HG03460 (cell line): ENCODE measurements around the gene YY1.
"Not testable (repeated sequence)": the region's sequence is repeated elsewhere in the genome, so short reads cannot be mapped to it uniquely, and the experiment has no call there.

Experiments used
- ATAC-seq: cut with Tn5 transposase; IDR thresholded peaks from one replicate; pipeline ENCODE4 v1.9.1; 2021; ENCODE audit not compliant: unreplicated experiment

Gene YY1

DNA sequence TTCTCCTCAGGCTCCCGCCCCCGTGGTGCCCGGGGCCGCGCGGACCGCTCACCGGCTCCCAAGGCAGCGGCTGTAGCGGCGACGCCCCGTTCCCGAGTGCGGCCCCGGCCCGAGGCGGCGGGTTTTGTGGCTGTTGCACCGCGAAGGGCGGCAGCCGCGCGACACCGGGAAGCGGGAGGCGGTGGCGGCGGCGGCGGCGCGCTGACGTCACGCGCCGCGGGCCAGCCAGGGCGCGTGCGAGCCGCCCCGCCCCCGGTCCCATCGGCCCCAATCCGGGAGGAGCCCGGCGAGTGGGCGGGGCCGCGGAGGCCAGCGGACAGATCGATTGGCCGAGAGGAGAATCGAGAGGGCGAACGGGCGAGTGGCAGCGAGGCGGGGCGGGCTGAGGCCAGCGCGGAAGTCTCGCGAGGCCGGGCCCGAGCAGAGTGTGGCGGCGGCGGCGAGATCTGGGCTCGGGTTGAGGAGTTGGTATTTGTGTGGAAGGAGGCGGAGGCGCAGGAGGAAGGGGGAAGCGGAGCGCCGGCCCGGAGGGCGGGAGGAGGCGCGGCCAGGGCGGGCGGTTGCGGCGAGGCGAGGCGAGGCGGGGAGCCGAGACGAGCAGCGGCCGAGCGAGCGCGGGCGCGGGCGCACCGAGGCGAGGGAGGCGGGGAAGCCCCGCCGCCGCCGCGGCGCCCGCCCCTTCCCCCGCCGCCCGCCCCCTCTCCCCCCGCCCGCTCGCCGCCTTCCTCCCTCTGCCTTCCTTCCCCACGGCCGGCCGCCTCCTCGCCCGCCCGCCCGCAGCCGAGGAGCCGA is at the start of gene YY1:
Gene YY1, plus strand, starts transcription at position 726 of the 792 bp plus-strand sequence. CDS start 101 bp downstream, outside the sequence.
- ATAC-seq, result peak; percentile 81

GRCh38 chr14:100190126-100190525 is 48.8 kb upstream of the YY1 start:
- no peak for ATAC-seq

DNA sequence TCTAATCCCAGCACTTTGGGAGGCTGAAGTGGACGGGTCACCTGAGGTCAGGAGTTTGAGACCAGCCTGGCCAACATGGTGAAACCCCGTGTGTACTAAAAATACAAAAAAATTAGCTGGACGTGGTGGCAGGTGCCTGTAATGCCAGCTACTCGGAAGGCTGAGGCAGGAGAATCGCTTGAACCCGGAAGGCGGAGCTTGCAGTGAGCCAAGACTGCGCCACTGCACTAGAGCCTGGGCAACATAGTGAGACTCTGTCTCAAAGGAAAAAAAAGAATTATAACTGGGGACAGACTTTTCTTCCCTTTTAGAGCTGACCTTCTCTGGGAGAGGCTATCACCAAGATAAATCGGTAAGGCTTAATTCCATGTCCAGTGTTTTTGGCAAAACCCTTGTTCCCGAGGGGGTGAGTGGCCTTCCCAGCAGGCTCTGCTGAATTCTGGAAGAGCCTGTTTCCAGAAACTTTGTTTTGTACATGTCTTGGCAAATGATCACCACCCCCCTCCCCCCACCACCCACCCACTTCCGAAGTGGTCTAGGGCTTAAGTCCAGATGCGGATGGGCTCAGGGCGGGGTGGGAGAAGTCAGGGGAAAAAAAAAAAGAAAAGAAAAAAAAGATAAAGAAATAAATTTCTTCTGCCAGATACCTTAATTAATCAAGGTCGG is 47.2 kb upstream of the YY1 start:
- ATAC-seq, result no peak

GRCh38 chr14:100192250-100192671 is 46.7 kb upstream of the YY1 start:
- ATAC-seq, result peak; percentile 1

DNA sequence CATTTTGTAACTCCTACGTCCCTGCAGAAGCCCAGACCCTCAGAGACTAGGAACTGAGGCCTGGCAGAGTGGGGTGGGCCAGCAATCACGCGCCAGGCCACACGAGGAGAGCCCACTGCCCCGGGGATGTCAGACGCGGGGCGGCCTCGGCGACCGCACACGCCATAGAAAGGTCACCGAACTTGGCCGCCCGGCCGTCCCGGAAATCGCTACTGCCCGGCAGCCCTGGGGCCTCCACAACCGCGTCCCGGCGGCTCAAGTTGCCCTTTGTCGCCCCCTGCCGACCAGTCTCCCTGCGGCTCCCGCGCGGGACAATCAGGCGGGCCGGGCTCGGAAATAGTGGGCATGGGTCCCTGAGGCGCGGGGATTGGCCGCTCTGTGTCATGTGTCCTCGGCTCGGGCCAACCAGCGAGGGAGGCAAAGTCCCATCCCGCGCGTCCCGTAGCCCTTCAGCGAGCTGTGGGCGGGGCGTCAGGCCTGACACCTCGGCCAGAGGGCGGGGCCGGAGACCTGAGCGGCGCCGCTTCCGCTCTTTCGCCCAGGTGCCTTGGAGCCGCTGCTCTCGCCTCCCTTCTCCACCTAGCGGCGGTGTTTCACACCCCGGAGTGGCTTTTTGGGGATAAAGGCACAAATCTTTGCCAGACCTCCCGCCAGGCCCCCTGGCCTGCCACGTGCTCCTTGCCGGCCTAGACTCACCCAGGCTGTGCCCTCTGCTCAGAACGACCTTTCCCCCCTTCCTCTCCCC is 46.1 kb upstream of the YY1 start:
- peak; percentile 99 for ATAC-seq

- no peak for ATAC-seq
These were observed 45.3 kb upstream of the YY1 start for GRCh38 chr14:100193417-100194357.

GRCh38 chr14:100199240-100199860 is 39.6 kb upstream of the YY1 start:
- no peak for ATAC-seq

DNA sequence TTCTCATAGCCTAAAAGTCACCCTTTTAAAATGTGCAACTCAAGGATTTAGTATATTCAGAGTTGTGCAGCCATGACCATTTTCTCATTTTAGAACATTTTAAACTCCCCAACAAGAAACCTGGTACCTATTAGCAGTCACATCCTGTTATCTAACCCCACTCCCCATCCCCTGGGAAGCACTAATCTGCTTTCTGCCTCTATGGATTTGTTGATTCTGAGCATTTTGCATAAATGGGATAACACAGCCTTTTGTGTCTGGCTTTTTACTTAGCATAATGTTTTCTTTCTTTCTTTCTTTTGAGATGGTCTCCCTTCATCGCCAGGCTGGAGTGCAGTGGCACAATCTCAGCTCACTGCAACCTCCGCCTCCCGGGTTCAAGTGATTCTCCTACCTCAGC is 38.6 kb upstream of the YY1 start:
- ATAC-seq, result no peak

- ATAC-seq, result no peak
These were observed 37.2 kb upstream of the YY1 start for GRCh38 chr14:100201701-100202100.

DNA sequence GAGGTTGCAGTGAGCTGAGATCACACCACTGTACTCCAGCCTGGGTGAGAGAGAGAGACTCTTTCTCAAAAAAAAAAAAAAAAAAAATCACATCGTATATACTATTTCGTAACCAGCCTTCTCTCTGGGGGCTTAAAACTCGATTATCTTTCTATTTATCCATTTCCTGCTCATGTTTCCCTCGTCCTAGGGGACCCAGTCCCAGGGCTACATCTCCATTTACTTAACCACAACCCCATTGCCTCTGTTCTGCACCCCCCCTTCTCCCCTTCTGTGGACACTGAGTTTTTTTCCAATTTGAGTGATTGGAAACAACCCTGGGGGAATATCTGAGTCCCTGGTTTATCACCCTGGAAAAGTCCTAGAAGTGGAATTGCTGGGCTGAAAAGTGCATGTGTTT is 36.2 kb upstream of the YY1 start:
- no peak for ATAC-seq

DNA sequence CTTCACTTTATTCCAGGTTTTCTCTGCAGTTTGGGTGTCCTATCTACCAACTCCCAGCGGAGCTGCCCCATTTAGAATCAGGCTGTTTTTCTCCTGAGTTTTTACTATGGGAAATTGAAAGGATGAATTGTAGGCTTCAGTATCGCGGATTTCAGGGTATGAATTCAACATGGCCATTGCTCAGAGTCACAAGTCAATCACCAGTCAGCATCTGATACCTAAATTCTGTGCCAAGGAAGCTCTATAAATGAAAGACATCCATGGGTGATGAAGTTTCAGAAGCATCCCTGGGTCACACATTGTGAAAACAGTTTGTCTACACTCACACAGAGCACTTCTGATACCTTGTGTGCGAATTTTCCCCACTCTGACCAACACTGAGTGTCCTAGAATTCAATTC is 35.8 kb upstream of the YY1 start:
- no peak for ATAC-seq

DNA sequence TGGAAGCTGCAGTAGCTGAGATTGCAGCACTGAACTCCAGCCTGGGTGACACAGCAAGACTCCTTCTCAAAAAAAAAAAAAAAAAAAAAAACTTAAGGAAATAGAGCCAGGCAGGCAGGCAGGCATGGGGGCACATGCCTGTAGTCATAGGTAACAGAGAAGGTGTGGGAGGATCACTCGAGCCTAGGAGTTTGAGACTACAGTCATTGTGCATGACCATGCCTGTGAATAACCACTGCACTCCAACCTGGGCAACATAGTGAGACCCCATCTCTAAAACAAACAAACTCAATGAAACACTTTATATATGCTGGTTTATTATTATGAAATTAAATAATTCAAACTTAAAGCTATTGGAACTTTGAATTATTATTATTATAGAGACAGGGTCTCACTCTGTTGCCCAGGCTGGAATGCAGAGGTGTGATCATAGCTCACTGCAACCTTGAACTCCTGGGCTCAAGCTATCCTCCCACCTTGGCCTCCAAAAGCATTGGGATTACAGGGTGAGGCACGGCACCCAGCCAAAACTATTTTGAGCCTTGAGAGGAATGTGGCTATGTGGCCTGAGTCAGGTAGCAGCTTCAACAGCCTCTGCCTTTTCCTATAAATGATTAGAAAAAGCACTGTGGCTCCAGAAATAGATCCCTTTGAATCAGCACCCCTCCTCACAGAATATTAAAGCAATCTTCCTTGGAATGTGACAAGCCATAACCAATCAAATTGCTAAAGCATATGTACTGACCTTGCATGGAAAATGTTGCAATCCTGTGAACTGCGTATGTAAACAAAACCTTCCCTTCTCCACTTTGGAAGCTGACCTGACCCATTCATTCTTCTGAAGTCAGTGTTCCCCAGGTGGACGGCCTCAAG is 34.7 kb upstream of the YY1 start:
- no peak for ATAC-seq

- ATAC-seq, result not testable (repeated sequence)
These were observed 34.1 kb upstream of the YY1 start for GRCh38 chr14:100204835-100205167.

- ATAC-seq, result not testable (repeated sequence)
These were observed 31.4 kb upstream of the YY1 start for GRCh38 chr14:100207588-100207987.

DNA sequence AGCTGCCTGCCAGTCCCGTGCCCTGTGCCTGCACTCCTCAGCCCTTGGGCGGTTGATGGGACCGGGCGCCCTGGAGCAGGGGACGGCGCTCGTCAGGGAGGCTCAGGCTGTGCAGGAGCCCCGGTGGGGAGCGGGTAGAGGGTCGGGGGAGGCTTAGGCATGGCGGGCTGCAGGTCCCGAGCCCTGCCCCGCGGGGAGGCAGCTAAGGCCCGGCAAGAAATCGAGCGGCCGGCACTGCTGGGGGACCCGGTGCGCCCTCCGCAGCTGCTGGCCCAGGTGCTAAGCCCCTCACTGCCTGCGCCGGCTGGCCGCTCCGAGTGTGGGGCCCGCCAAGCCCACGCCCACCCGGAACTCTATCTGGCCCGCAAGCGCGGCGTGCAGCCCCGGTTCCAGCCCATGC is 30.8 kb upstream of the YY1 start:
- ATAC-seq, result not testable (repeated sequence)

DNA sequence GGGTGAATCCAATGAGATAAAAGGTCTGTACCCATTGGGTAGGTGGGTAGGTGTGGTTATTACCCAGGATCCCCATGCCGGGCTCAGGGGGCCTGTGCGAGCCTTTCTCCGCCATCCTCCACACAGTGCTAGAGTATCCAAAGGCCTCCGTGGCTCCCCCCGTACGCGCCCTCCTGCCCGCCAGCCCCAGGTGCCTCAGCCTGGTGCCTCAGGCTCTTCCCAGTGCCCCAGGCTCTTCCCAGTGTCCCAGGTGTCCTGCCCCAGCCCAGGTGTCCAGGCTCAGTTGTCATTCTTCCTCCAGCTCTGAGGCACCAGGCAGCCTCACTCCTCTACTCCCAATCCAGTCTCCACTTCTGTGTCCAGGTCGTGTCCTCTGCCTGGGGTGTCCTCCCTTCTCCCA is 27.6 kb upstream of the YY1 start:
- no peak for ATAC-seq

DNA sequence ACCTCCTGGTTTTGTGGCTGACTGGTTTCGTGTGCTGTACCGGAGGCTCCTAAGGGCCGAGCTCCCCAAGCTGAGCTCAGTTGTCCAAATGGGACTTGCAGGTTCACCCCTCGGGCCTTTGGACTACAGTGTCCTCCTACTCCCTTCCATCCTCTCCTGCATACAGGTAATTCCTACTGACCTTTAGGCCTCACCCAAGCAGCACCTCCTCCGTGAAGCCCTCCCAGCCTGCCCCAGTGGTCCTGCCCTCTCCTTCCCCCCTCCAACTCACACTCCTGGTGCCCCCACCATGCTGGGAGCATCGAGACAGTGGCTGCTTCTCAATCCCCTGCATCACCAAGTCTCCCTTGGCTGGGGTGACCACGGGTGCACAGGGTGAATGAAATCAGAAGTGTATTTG is 27.1 kb upstream of the YY1 start:
- ATAC-seq, result no peak

DNA sequence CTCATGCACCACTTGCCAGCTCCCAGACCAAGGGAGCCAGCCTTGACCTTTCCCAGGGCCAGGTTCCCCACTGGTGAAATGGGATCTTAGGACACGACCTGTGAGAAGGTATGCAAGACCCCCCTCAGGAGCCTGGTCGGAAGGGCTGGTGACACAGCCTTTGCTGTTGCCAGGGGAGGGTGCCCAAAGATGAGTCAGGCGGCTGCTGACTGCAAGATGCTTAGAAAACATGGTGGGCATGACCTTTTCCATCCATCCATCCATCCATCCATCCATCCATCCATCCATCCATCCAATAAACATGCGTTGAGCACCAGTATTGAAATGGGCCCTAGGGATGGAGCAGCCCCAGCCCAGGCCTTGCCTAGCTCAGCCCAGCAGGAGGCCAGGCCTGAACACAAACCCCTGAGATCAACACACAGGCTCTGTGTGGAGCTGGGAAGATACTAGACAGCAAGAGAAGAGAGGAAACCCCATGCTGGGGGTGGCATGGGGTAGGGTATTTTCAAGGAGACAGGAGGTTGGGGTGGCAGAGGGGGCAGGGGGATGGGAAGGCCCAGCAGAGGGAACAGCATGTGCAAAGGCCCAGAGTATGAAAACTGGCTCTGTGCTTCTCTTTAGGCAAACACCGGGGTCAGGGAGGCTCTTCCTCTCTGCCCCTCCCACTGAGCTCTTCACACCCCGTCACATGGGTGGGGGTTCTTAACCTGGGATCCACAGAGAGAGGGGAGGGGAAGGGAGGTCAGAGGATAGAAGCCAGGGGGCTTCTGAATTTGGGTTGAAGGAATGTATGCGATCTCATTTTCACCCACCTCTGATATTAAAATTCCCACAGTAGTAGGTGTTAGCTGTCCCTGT is 26.2 kb upstream of the YY1 start:
- no peak for ATAC-seq

GRCh38 chr14:100213587-100213955 is 25.4 kb upstream of the YY1 start:
- ATAC-seq, result no peak
